Calu3 (cell line): ENCODE results near the gene DGKD. TPM values are rescaled to one million over a fixed set of nuclear protein-coding genes. Genes with fewer than 3 reads are reported as not detected.

Source experiments
- BruUV-seq: library from RNA; stranded (reverse); fragments of 400-500 nt; replicated peaks from 2 replicates; lab custom pipeline; 2021; lab: Mats Ljungman, UMichigan
- CTCF ChIA-PET: fragments of 300-600 bp; sonication (Branson Sonifier 250); formaldehyde crosslinking; loops from one replicate; lab custom pipeline; 2022; ENCODE audit warnings: antibody characterized with exemption; lab: Charles Lee
- DNase-seq: peaks from one replicate; pipeline ENCODE4 v3.0.0; 2022
- H3K27ac Mint-ChIP-seq: one replicate; pipeline ENCODE4 v1.8.0; 2022; ENCODE audit warnings: mixed read lengths; ENCODE audit not compliant: unreplicated experiment
- H3K27me3 Mint-ChIP-seq: one replicate; pipeline ENCODE4 v1.8.0; 2022; ENCODE audit warnings: mixed read lengths; ENCODE audit not compliant: unreplicated experiment
- H3K36me3 Mint-ChIP-seq: one replicate; pipeline ENCODE4 v1.8.0; 2022; ENCODE audit warnings: mild to moderate bottlenecking, moderate library complexity, mixed read lengths; ENCODE audit not compliant: insufficient read depth, unreplicated experiment
- H3K4me1 Mint-ChIP-seq: one replicate; pipeline ENCODE4 v1.8.0; 2022; ENCODE audit warnings: mild to moderate bottlenecking, low read depth, mixed read lengths; ENCODE audit not compliant: unreplicated experiment
- H3K4me3 Mint-ChIP-seq: one replicate; pipeline ENCODE4 v1.8.0; 2022; ENCODE audit warnings: mild to moderate bottlenecking, low read depth, moderate library complexity, mixed read lengths; ENCODE audit not compliant: unreplicated experiment
- H3K9me3 Mint-ChIP-seq: one replicate; pipeline ENCODE4 v1.8.0; 2022; ENCODE audit warnings: low read depth, mixed read lengths; ENCODE audit not compliant: unreplicated experiment
- intact Hi-C: fragments of 100-400 bp; cut with micrococcal nuclease; formaldehyde crosslinking; loops from one replicate; pipeline ENCODE4 v1.10.0; 2022; ENCODE audit not compliant: unreplicated experiment
- total RNA-seq: library from RNA; stranded (reverse); gene quantifications from 2 replicates; pipeline ENCODE4 v1.2.3, GENCODE V29; 2022
- TF ChIP-seq, protein P1 (sequence below): fragments of 200-600 bp; IDR thresholded peaks from one replicate; pipeline ENCODE4 v1.8.0; 2022; ENCODE audit warnings: antibody characterized with exemption; ENCODE audit not compliant: unreplicated experiment

Gene DGKD
- total RNA-seq, 1 experiment from 2014 or later, result 26.5 TPM

DNA sequence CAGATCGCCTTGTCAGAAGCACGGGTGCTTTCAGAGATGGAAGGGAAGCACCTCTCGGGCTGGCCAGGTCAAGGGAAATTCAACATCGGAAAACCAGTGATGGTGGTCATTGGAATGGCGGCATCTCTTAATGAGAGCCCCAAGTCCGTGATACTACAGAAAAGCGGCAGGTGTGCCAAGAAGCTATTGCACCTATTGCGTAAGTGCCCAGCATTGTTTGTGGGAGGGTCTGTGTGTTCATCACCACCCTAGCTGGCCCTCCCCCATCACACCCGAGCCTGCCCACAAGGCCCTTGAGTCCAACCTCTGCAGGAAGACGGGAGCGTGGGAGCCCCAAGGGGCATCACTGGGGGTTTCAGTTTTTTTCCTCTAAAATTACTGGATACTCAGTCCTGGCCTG is 100.7 kb downstream of the DGKD start:
- no TSS peak for BruUV-seq
- Mint-ChIP-seq H3K27ac (no peak overlapping the region), H3K27me3 (no peaks in the 10 kb centered on the region), H3K9me3 (no peaks in the 10 kb centered on the region), H3K36me3 (peaks cover 20% of the 10 kb centered on the region), H3K4me1 (no peaks in the 10 kb centered on the region), H3K4me3 (no peak overlapping the region)
- CTCF ChIA-PET, result no interaction called here
- DNase-seq, result no peak
- TF ChIP-seq, protein P1, sequence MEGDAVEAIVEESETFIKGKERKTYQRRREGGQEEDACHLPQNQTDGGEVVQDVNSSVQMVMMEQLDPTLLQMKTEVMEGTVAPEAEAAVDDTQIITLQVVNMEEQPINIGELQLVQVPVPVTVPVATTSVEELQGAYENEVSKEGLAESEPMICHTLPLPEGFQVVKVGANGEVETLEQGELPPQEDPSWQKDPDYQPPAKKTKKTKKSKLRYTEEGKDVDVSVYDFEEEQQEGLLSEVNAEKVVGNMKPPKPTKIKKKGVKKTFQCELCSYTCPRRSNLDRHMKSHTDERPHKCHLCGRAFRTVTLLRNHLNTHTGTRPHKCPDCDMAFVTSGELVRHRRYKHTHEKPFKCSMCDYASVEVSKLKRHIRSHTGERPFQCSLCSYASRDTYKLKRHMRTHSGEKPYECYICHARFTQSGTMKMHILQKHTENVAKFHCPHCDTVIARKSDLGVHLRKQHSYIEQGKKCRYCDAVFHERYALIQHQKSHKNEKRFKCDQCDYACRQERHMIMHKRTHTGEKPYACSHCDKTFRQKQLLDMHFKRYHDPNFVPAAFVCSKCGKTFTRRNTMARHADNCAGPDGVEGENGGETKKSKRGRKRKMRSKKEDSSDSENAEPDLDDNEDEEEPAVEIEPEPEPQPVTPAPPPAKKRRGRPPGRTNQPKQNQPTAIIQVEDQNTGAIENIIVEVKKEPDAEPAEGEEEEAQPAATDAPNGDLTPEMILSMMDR, result no peak
- intact Hi-C loops, result no loop called here

DNA sequence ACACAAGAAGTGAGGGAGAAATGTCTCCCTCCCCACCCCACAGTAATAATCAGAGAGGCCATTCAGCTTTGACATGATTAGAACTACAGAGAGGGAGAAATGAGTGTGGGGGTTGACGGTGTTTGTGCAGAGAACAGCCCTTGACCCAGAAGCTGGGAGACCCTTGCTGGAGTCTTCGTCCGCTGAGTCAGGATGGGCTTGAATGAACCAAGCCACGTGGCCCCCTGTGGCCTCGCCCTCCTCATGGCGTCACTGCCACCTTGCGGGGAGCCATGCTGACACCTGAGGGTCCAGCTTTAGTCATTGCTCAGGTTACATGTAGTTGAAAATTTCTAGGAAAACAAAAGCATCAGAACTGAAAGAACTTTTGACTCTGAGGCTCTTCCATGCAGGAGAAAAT is 101.2 kb downstream of the DGKD start:
- Mint-ChIP-seq H3K36me3 (peaks cover 20% of the 10 kb centered on the region), H3K4me1 (no peaks in the 10 kb centered on the region), H3K9me3 (no peaks in the 10 kb centered on the region), H3K4me3 (no peak overlapping the region), H3K27me3 (no peaks in the 10 kb centered on the region), H3K27ac (no peak overlapping the region)
- TF ChIP-seq, protein P1, result no peak
- DNase-seq, result no peak
- CTCF ChIA-PET, result no interaction called here
- intact Hi-C loops, result no loop called here
- BruUV-seq, result no TSS peak

DNA sequence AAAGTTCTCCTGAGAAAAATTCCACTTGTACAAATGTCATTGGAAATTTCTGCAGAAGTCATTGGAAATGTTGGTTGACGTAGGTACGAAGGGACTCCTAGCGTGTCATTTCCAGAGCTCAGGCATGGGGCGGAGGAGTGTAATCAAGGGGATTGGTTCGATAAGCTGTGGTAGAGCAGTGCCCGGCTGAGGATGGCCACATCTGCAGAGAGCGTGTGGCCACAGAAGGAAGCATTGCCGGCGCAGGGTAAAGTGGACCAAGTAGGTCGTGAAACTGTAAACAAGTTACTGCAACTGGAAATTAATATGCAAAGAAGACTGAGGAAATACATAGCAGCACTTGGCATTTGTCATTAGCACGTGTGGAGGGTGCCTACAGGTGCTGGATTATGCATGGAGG is 101.8 kb downstream of the DGKD start:
- CTCF ChIA-PET, result no interaction called here
- TF ChIP-seq, protein P1, result no peak
- Mint-ChIP-seq H3K36me3 (peaks cover 27% of the 10 kb centered on the region), H3K4me1 (peaks cover 6% of the 10 kb centered on the region), H3K9me3 (no peaks in the 10 kb centered on the region), H3K27ac (no peak overlapping the region), H3K4me3 (no peak overlapping the region), H3K27me3 (no peaks in the 10 kb centered on the region)
- no peak for DNase-seq
- no TSS peak for BruUV-seq
- intact Hi-C loops, result no loop called here

DNA sequence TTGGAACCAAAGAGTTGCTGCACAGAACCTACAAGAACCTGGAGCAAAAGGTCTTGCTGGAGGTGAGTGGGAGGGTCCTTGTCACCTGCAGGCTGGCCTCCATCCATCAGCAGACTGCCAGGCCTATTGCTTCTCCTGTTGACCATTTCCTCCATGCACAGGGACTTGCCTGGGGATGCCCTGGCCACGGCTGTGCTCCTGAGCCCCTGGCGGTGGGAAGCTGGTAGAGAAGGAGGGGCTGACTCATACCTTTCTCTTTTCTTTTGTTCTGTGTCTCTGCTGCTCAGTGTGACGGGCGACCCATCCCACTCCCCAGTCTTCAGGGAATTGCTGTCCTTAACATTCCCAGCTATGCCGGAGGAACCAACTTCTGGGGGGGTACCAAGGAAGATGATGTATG is 102.6 kb downstream of the DGKD start:
- peaks cover 14% of the 10 kb centered on the region for H3K4me1 Mint-ChIP-seq
- no TSS peak for BruUV-seq
- CTCF ChIA-PET, result no interaction called here
- no peak for DNase-seq
- no peaks in the 10 kb centered on the region for H3K9me3 Mint-ChIP-seq
- intact Hi-C loops, result no loop called here
- H3K27me3 Mint-ChIP-seq, result no peaks in the 10 kb centered on the region
- peaks cover 29% of the 10 kb centered on the region for H3K36me3 Mint-ChIP-seq
- TF ChIP-seq, protein P1, result no peak
- H3K4me3 Mint-ChIP-seq, result no peak overlapping the region
- no peak overlapping the region for H3K27ac Mint-ChIP-seq
